ENCODE data around the gene TBC1D3B. TPM values are rescaled to one million over a fixed set of nuclear protein-coding genes. Genes with fewer than 3 reads are reported as not detected.
"Not testable (repeated sequence)": the region's sequence is repeated elsewhere in the genome, so short reads cannot be mapped to it uniquely, and the experiment has no call there.

The TBC1D3B gene
- total RNA-seq, 4 donors from 2014 or later: 3.4 to 69.3 (median 11.7) TPM

- Histone ChIP-seq H3K9me3 (no peaks in the 10 kb centered on the region), H3K4me3 (peak overlapping the region; percentile 52 to 73 (median 57)), H3K36me3 (no peaks in the 10 kb centered on the region), H3K27me3 (no peaks in the 10 kb centered on the region), H3K4me1 (peaks cover 0 to 14% (median 13%) of the 10 kb centered on the region in 4 donors), H3K27ac (peak overlapping the region; percentile 60 to 84 (median 74))
- TF ChIP-seq CTCF (IDR thresholded peaks at IDR 0.05) (no peak), POLR2A (IDR thresholded peaks at IDR 0.05) (no peak)
- DNase-seq: peak; percentile 27 to 89 (median 70)
Observed at GRCh38 chr17:36183001-36183971, 6.8 kb upstream of the TBC1D3B start.

- Histone ChIP-seq H3K9me3 (no peaks in the 10 kb centered on the region), H3K36me3 (no peaks in the 10 kb centered on the region), H3K27me3 (no peaks in the 10 kb centered on the region), H3K4me1 (peaks cover 0 to 14% (median 13%) of the 10 kb centered on the region in 4 donors), H3K4me3 (peak overlapping the region; percentile 52 to 73 (median 57)), H3K27ac (peak overlapping the region; percentile 60 to 84 (median 74))
- TF ChIP-seq POLR2A (IDR thresholded peaks at IDR 0.05): no peak
- TF ChIP-seq CTCF (IDR thresholded peaks at IDR 0.05): no peak
- peak in 2 of 3 donors; percentile 37 to 49 for DNase-seq
Observed at GRCh38 chr17:36182176-36183000, 6.0 kb upstream of the TBC1D3B start.

DNA sequence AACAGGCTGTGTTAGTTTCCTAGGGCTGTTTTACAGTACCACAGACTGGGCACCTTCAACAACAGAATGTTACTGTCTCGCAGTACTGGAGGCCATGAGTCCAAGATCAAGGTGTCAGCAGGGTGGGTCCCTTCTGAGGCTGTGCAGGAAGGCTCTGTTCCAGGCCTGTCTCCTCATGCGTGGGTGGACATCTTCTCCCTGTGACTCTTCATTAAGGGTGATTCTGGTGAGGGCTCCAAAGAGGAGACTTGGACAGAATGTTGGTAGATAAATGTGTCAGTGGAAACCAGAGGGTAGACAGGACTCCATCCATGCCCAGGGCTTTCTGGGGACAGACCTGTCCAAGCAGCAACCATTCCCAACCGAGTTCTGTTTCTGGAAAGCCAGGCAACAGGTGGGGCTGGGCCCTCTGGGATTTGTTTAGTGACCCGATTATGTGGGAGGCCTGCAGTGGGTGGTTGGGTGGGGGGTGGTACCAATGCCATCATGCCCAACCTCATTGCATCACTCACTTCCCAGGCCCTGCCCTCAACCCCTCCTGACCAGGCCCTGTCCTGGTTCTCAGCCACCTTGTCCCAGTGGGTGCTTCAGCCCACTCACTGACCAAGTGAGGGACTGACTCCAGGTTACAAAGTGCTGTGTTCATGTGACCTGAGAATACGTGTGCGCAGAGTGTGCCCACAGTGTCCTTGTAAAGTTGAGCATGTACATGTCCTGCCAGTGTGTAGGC is 5.2 kb upstream of the TBC1D3B start:
- not testable (repeated sequence) for DNase-seq, H3K27me3 ChIP-seq, H3K4me3 ChIP-seq

GRCh38 chr17:36168836-36169235 is 7.6 kb downstream of the TBC1D3B start:
- not testable (repeated sequence) for H3K27me3 ChIP-seq, H3K9me3 ChIP-seq, DNase-seq, H3K4me1 ChIP-seq, H3K27ac ChIP-seq, H3K36me3 ChIP-seq, H3K4me3 ChIP-seq

More for the DNA sequence above, 5.2 kb upstream of the TBC1D3B start:
- not testable (repeated sequence) for H3K36me3 ChIP-seq, H3K9me3 ChIP-seq, H3K27ac ChIP-seq
- peaks cover 0 to 14% (median 13%) of the 10 kb centered on the region in 4 donors for H3K4me1 ChIP-seq

DNA sequence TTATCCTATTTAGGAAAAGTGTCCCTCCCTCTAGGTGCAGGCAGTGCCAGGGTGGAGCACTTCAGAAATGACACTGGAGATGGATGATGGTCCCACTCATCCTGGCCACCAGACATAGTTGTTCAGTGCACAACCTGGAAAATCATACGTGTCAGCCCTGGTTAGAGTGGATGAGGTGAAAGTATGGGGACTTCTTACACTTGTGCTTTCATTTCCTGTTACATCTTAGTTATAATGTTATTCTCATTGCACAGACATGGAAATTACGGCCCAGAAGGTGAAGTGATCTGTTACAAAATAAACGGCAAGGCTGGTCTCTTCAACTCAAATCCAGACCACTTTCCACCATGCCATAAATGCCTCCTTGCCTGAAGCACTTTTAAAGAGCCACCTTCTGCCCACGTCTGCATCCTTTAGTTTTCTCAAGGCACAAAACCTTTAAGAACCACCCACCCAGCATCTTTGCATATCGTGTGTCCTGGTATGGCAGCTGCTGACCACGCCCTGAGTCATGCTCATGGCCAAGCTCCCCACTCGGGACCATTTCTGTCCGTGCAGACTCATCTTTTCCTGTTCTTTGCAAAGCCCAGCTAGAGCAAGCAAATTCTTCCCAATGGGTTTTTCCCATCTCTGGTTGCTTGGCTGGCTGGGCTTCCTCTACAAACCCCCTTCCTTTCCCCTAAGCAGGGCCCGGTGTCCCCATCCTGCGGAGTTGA is 22.4 kb downstream of the TBC1D3B start:
- H3K36me3 ChIP-seq: no peaks in the 10 kb centered on the region
- no peak for DNase-seq
- no peaks in the 10 kb centered on the region for H3K9me3 ChIP-seq
- H3K27me3 ChIP-seq: no peaks in the 10 kb centered on the region
- no peak overlapping the region for H3K27ac ChIP-seq
- no peak overlapping the region for H3K4me3 ChIP-seq
- TF ChIP-seq CTCF (IDR thresholded peaks at IDR 0.05): no peak
- no peak for TF ChIP-seq POLR2A (IDR thresholded peaks at IDR 0.05)
- peaks cover 0 to 1% (median 0%) of the 10 kb centered on the region in 4 donors for H3K4me1 ChIP-seq
